ENCODE measurements around the gene MYO5B. TPM values are rescaled to one million over a fixed set of nuclear protein-coding genes. Genes with fewer than 3 reads are reported as not detected.

The MYO5B gene
- total RNA-seq, 2 experiments from 2014 or later: not detected

- Histone ChIP-seq H3K9me3 (ENCODE audit: control insufficient read depth in 1 of 2, insufficient read depth in 1 of 2, low read length in 2 of 2) (peaks cover 0 to 8% of the 10 kb centered on the region in 2 experiments), H3K4me1 (ENCODE audit: insufficient read depth, low read length) (peaks cover 17% of the 10 kb centered on the region), H3K27me3 (ENCODE audit: control insufficient read depth in 1 of 2, insufficient read depth in 2 of 2, low read length in 2 of 2) (peaks cover 34 to 66% of the 10 kb centered on the region in 2 experiments), H3K27ac (ENCODE audit: low read depth in 1 of 2, low read length in 2 of 2) (no peak overlapping the region), H3K36me3 (ENCODE audit: insufficient read depth, low read length) (no peaks in the 10 kb centered on the region), H3K4me3 (ENCODE audit: low read length) (no peak overlapping the region)
- DNase-seq: no peak
- H3K4me1 Mint-ChIP-seq (ENCODE audit: low read depth): peaks cover 22% of the 10 kb centered on the region
- TF ChIP-seq CTCF (IDR thresholded peaks at IDR 0.05): no peak
- peaks cover 3% of the 10 kb centered on the region for H3K9me3 Mint-ChIP-seq
- peaks cover 80% of the 10 kb centered on the region for H3K27me3 Mint-ChIP-seq
- no peak for ATAC-seq (ENCODE audit: poor library complexity)
- ChIA-PET CTCF (no interaction called here), POLR2A (no interaction called here)
- no peaks in the 10 kb centered on the region for H3K36me3 Mint-ChIP-seq (ENCODE audit: low read depth)
- intact Hi-C loops (cut with DNase I, micrococcal nuclease): no loop called here
- H3K27ac Mint-ChIP-seq: no peak overlapping the region
- no peak overlapping the region for H3K4me3 Mint-ChIP-seq
Measured at GRCh38 chr18:50199346-50199855, 4.5 kb upstream of the MYO5B start.

- Histone ChIP-seq H3K27ac (ENCODE audit: low read depth in 1 of 2, low read length in 2 of 2) (no peak overlapping the region), H3K4me1 (ENCODE audit: insufficient read depth, low read length) (peaks cover 24% of the 10 kb centered on the region), H3K9me3 (ENCODE audit: control insufficient read depth in 1 of 2, insufficient read depth in 1 of 2, low read length in 2 of 2) (peaks cover 8 to 10% of the 10 kb centered on the region in 2 experiments), H3K27me3 (ENCODE audit: control insufficient read depth in 1 of 2, insufficient read depth in 2 of 2, low read length in 2 of 2) (peaks cover 41 to 72% of the 10 kb centered on the region in 2 experiments), H3K4me3 (ENCODE audit: low read length) (no peak overlapping the region), H3K36me3 (ENCODE audit: insufficient read depth, low read length) (no peaks in the 10 kb centered on the region)
- Mint-ChIP-seq H3K4me1 (ENCODE audit: low read depth) (peaks cover 28% of the 10 kb centered on the region), H3K27me3 (peaks cover 82% of the 10 kb centered on the region), H3K9me3 (peaks cover 3% of the 10 kb centered on the region), H3K36me3 (ENCODE audit: low read depth) (no peaks in the 10 kb centered on the region), H3K27ac (no peak overlapping the region), H3K4me3 (peak overlapping the region; percentile 60)
- TF ChIP-seq CTCF (IDR thresholded peaks at IDR 0.05): no peak
- CTCF ChIA-PET: interaction anchor here (1.6 kb wide), 1 partner anchor 13 kb away, joined by 4 read pairs; no protein-coding TSS in a partner anchor
- POLR2A ChIA-PET: interaction anchor here (1.3 kb wide), 1 partner anchor 12 kb away, joined by 4 read pairs; no protein-coding TSS in a partner anchor
- intact Hi-C loops (cut with DNase I, micrococcal nuclease): no loop called here
- no peak for DNase-seq
- no peak for ATAC-seq (ENCODE audit: poor library complexity)
Measured at GRCh38 chr18:50196261-50196660, 1.3 kb upstream of the MYO5B start.

- intact Hi-C loops (cut with DNase I, micrococcal nuclease): no loop called here
Measured at GRCh38 chr18:50195689-50196088, 742 bp upstream of the MYO5B start.

More at GRCh38 chr18:50195689-50196088, 742 bp upstream of the MYO5B start:
- Histone ChIP-seq H3K27me3 (ENCODE audit: control insufficient read depth in 1 of 2, insufficient read depth in 2 of 2, low read length in 2 of 2) (peaks cover 41 to 72% of the 10 kb centered on the region in 2 experiments), H3K4me3 (ENCODE audit: low read length) (no peak overlapping the region), H3K36me3 (ENCODE audit: insufficient read depth, low read length) (no peaks in the 10 kb centered on the region), H3K4me1 (ENCODE audit: insufficient read depth, low read length) (peaks cover 24% of the 10 kb centered on the region), H3K9me3 (ENCODE audit: control insufficient read depth in 1 of 2, insufficient read depth in 1 of 2, low read length in 2 of 2) (peaks cover 2 to 10% of the 10 kb centered on the region in 2 experiments), H3K27ac (ENCODE audit: low read depth in 1 of 2, low read length in 2 of 2) (no peak overlapping the region)
- Mint-ChIP-seq H3K36me3 (ENCODE audit: low read depth) (no peaks in the 10 kb centered on the region), H3K4me1 (ENCODE audit: low read depth) (peaks cover 28% of the 10 kb centered on the region), H3K27ac (no peak overlapping the region), H3K27me3 (peaks cover 81% of the 10 kb centered on the region), H3K9me3 (no peaks in the 10 kb centered on the region), H3K4me3 (peak overlapping the region; percentile 69)
- ChIA-PET CTCF (interaction anchor here (1.6 kb wide), 1 partner anchor 12 kb away, joined by 4 read pairs; no protein-coding TSS in a partner anchor), POLR2A (interaction anchor here (1.2 to 1.3 kb wide), 2 partner anchors 8 to 12 kb away, joined by 3 to 4 read pairs; no protein-coding TSS in a partner anchor)
- no peak for TF ChIP-seq CTCF (IDR thresholded peaks at IDR 0.05)
- no peak for DNase-seq
- ATAC-seq (ENCODE audit: poor library complexity): no peak
